Measurements from ENCODE around the gene TRIM65. TPM values are rescaled to one million over a fixed set of nuclear protein-coding genes. Genes with fewer than 3 reads are reported as not detected.

Gene TRIM65
- total RNA-seq, 2 donors from 2014 or later, result 12.5 to 21.0 TPM

- no peaks in the 10 kb centered on the region for H3K9me3 ChIP-seq
- DNase-seq (peak; percentile 84 to 92 (median 92)), ATAC-seq (peak; percentile 34)
- H3K27ac ChIP-seq, result peak overlapping the region; percentile 86 to 97 (median 94)
- H3K36me3 ChIP-seq (replicated peaks in 1 of 2; ENCODE audit: insufficient read depth in 1 of 2, low read depth in 2 of 2), result peaks cover 0 to 17% of the 10 kb centered on the region in 2 donors
- peaks cover 73% of the 10 kb centered on the region for H3K4me1 ChIP-seq
- TF ChIP-seq CTCF (IDR thresholded peaks at IDR 0.05), result peak in 1 of 7 experiments; percentile 4
- TF ChIP-seq POLR2A (IDR thresholded peaks at IDR 0.05), result peak; percentile 68 to 89 (median 82)
- H3K4me3 ChIP-seq, result no peak overlapping the region
- 37 to 41% methylated on average over 14 to 31 of the region's 34 CpGs for WGBS, 2 donors
- intact Hi-C loops (cut with DNase I), result no loop called here
- no peaks in the 10 kb centered on the region for H3K27me3 ChIP-seq
These were observed 49.8 kb downstream of the TRIM65 start for GRCh38 chr17:75846692-75847613.

DNA sequence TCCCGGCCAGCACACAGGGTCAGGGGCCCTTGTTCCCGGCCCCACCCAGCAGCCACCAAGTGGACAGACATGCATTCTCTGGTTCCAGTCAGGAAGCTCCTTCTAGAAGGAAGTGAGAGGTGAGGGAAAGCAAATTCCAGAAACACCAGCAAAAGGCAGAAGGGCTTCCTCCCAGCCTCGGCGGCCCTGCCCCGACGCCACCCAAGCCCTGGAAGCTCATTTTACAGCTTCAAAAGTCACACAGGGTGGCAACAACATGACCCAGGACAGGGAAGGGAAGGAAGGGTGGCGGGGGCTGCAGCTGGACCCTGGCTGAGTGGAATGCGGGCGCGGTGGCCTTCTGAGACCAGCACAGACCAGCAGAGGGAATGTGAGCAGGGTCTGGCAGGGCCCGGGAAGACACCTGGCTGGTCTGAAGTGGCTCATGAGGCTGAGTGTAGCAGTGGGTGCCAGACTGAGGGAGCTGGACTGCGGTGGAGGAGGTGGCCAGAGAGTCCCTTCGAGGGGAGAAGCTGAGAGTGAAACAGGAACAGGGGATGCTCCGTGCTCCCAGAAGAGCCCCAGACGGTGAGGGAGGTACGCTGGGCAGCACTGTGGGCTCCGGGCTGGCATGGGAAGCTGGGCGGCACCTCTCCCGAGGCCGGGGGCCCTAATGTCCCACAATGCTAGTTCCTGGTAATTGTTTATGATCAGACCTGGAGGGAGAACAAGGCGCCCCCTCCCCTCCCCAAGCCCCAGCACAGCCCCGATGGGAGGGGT lies 50.6 kb downstream of the TRIM65 start:
- TF ChIP-seq POLR2A (IDR thresholded peaks at IDR 0.05) (no peak), CTCF (IDR thresholded peaks at IDR 0.05) (peak in 1 of 7 experiments; percentile 4)
- Histone ChIP-seq H3K9me3 (no peaks in the 10 kb centered on the region), H3K4me1 (peaks cover 72% of the 10 kb centered on the region), H3K27me3 (no peaks in the 10 kb centered on the region), H3K27ac (peak overlapping the region; percentile 86 to 97 (median 94)), H3K36me3 (replicated peaks in 1 of 2; ENCODE audit: insufficient read depth in 1 of 2, low read depth in 2 of 2) (peaks cover 0 to 13% of the 10 kb centered on the region in 2 donors), H3K4me3 (no peak overlapping the region)
- intact Hi-C loops (cut with DNase I), result no loop called here
- ATAC-seq, result no peak
- peak in 3 of 4 donors; percentile 28 to 44 (median 37) for DNase-seq
- 49 to 56% methylated on average over 21 to 22 of the region's 22 CpGs for WGBS, 2 donors

DNA sequence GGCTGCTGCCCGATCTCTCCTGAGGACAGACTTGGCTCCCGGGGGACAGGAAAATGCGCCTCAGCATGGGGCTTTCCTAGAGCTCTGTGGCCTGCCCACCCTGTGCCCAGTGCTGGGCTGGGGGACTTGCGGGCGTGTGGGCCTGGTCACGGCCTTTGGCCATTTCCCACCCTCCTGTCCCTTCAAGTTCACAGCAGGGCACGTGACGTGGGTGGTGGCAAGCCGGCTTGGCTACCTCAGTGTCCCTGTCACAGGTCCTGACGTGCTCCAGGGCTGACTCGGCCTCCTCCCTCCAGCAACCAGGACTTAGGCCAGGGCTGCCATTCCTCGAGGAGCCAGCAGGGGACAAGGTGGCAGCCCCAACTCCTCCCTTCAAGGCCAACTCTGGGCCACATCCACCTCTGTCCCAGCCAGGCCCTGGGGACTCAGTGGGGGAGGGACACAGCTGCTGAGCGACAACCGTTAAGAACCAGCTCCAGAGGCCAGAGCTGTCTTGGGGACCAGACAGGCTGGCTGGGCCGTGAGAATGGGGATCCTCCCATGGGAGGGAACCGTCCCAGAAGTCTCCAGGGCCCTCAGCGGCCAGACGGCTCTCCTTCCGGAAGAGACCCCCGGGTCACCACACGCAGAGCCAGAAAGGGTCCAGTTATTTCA lies 51.6 kb downstream of the TRIM65 start:
- Histone ChIP-seq H3K27me3 (no peaks in the 10 kb centered on the region), H3K4me1 (peaks cover 66% of the 10 kb centered on the region), H3K9me3 (no peaks in the 10 kb centered on the region), H3K27ac (peak overlapping the region; percentile 86 to 97 (median 94)), H3K4me3 (no peak overlapping the region), H3K36me3 (replicated peaks in 1 of 2; ENCODE audit: insufficient read depth in 1 of 2, low read depth in 2 of 2) (peaks cover 0 to 6% of the 10 kb centered on the region in 2 donors)
- 5 to 7% methylated on average over 4 to 17 of the region's 21 CpGs for WGBS, 2 donors
- peak; percentile 83 for ATAC-seq
- intact Hi-C loops (cut with DNase I), result no loop called here
- peak; percentile 96 to 98 (median 96) for DNase-seq
- peak; percentile 36 to 73 (median 63) for TF ChIP-seq POLR2A (IDR thresholded peaks at IDR 0.05)
- TF ChIP-seq CTCF (IDR thresholded peaks at IDR 0.05), result peak; percentile 89 to 100 (median 98)

GRCh38 chr17:75844530-75845057 lies 52.2 kb downstream of the TRIM65 start:
- ATAC-seq (peak; percentile 68), DNase-seq (peak; percentile 84 to 95 (median 90))
- H3K27ac ChIP-seq, result peak overlapping the region; percentile 86 to 97 (median 94)
- no peaks in the 10 kb centered on the region for H3K9me3 ChIP-seq
- H3K36me3 ChIP-seq (replicated peaks in 1 of 2; ENCODE audit: insufficient read depth in 1 of 2, low read depth in 2 of 2), result peaks cover 0 to 3% of the 10 kb centered on the region in 2 donors
- intact Hi-C loops (cut with DNase I), result no loop called here
- H3K27me3 ChIP-seq, result no peaks in the 10 kb centered on the region
- peaks cover 61% of the 10 kb centered on the region for H3K4me1 ChIP-seq
- H3K4me3 ChIP-seq, result no peak overlapping the region
- TF ChIP-seq POLR2A (IDR thresholded peaks at IDR 0.05) (no peak), CTCF (IDR thresholded peaks at IDR 0.05) (no peak)
- 28% methylated on average over 14 of the region's 14 CpGs; no CpG with 5 or more reads in 1 of the 2 donors for WGBS, 2 donors
